HepG2 (cell line): ENCODE results near the gene NMT2. TPM values are rescaled to one million over a fixed set of nuclear protein-coding genes. Genes with fewer than 3 reads are reported as not detected.

Experiments
- AKAP8 ChIP-seq: sonication (generic); formaldehyde crosslinking; IDR thresholded peaks from 2 replicates; pipeline ENCODE4 v1.5.1; 2020; ENCODE audit warnings: mild to moderate bottlenecking, missing genetic modification reagents
- MEIS2 ChIP-seq: sonication (generic); formaldehyde crosslinking; IDR thresholded peaks from 2 replicates; pipeline ENCODE4 v1.9.0; 2021; ENCODE audit warnings: mild to moderate bottlenecking, missing genetic modification reagents
- SAFB2 ChIP-seq: sonication (generic); formaldehyde crosslinking; IDR thresholded peaks from 2 replicates; pipeline ENCODE4 v1.5.1; 2020; ENCODE audit warnings: missing genetic modification reagents, low read depth, mild to moderate bottlenecking, borderline replicate concordance
- SMAD9 ChIP-seq: sonication (generic); formaldehyde crosslinking; IDR thresholded peaks from 2 replicates; pipeline ENCODE4 v1.5.1; 2020; ENCODE audit warnings: mild to moderate bottlenecking, missing genetic modification reagents
- SP4 ChIP-seq: sonication (generic); formaldehyde crosslinking; IDR thresholded peaks from 2 replicates; pipeline ENCODE4 v1.8.1; 2023; ENCODE audit warnings: mild to moderate bottlenecking, missing genetic modification reagents
- TBX3 ChIP-seq: fragments of 450-650 bp; IDR thresholded peaks from 2 replicates; pipeline ENCODE4 v1.6.1; 2017; ENCODE audit warnings: antibody characterized with exemption, mild to moderate bottlenecking, inconsistent platforms, borderline replicate concordance
- ZFYVE20 ChIP-seq: sonication (generic); formaldehyde crosslinking; IDR thresholded peaks from 2 replicates; pipeline ENCODE4 v1.8.0; 2023; ENCODE audit warnings: low read depth, mild to moderate bottlenecking, moderate library complexity, missing genetic modification reagents, borderline replicate concordance
- ZNF180 ChIP-seq: sonication (generic); formaldehyde crosslinking; IDR thresholded peaks from 2 replicates; pipeline ENCODE4 v1.4.0; 2020; ENCODE audit warnings: low read depth, missing genetic modification reagents, borderline replicate concordance
- ZNF224 ChIP-seq: sonication (generic); formaldehyde crosslinking; IDR thresholded peaks from 2 replicates; pipeline ENCODE4 v1.5.0; 2020; ENCODE audit warnings: mild to moderate bottlenecking, missing genetic modification reagents
- ZNF44 ChIP-seq: sonication (generic); formaldehyde crosslinking; IDR thresholded peaks from 2 replicates; pipeline ENCODE4 v1.5.1; 2020; ENCODE audit warnings: mild to moderate bottlenecking, missing genetic modification reagents
- ZNF510 ChIP-seq: sonication (generic); formaldehyde crosslinking; IDR thresholded peaks from 2 replicates; pipeline ENCODE4 v1.4.0; 2020; ENCODE audit warnings: low read depth, mild to moderate bottlenecking, missing genetic modification reagents
- ZNF724P ChIP-seq: sonication (generic); formaldehyde crosslinking; IDR thresholded peaks from 2 replicates; pipeline ENCODE4 v1.8.0; 2022; ENCODE audit warnings: missing genetic modification reagents, borderline replicate concordance
- ZNF747 ChIP-seq: sonication (generic); formaldehyde crosslinking; IDR thresholded peaks from 2 replicates; pipeline ENCODE4 v1.8.1; 2023; ENCODE audit warnings: missing genetic modification reagents, mild to moderate bottlenecking, borderline replicate concordance
- polyA plus RNA-seq, 8 experiments: library from polyadenylated mRNA; depleted of rRNA in 3 of 8; stranded (reverse) in 7 of 8; unstranded in 1 of 8; fragments of >200 nt; fragmentation: Illumina TruSeq in 4 of 8; extraction: Trizol in 4 of 8; gene quantifications; 2 replicates each; pipeline versions ENCODE4 v1.2.1 to v1.2.3, GENCODE V29; 2011 to 2016; ENCODE audit warnings: low read depth in 4 of 8, missing spikeins in 1 of 8, mixed read lengths in 1 of 8; ENCODE audit not compliant: insufficient read depth in 1 of 8
- total RNA-seq, 5 experiments: library from RNA; depleted of rRNA; stranded (reverse); fragments of >200 nt; fragmentation: Illumina TruSeq; extraction: Trizol; gene quantifications; 2 replicates each; pipeline ENCODE4 v1.2.3, GENCODE V29; 2016; ENCODE audit warnings: low read depth in 1 of 5
- TF ChIP-seq, protein P1 (sequence below): sonication (generic); formaldehyde crosslinking; IDR thresholded peaks from 2 replicates; pipeline ENCODE4 v1.4.0; 2020; ENCODE audit warnings: mild to moderate bottlenecking, missing genetic modification reagents
- TF ChIP-seq, protein P2 (sequence below): sonication (generic); formaldehyde crosslinking; IDR thresholded peaks from 2 replicates; pipeline ENCODE4 v1.4.0; 2020; ENCODE audit warnings: mild to moderate bottlenecking, missing genetic modification reagents
- TF ChIP-seq, protein P3 (sequence below): sonication (generic); formaldehyde crosslinking; IDR thresholded peaks from 2 replicates; pipeline ENCODE4 v1.5.0; 2020; ENCODE audit warnings: mild to moderate bottlenecking, missing genetic modification reagents, borderline replicate concordance
- TF ChIP-seq, protein P4 (sequence below): sonication (generic); formaldehyde crosslinking; IDR thresholded peaks from 2 replicates; pipeline ENCODE4 v1.5.0; 2020; ENCODE audit warnings: mild to moderate bottlenecking, low read depth, missing genetic modification reagents, borderline replicate concordance

Gene NMT2
- total and polyA plus RNA-seq, 2 of the 13 experiments (the other 11 are each of a cell fraction or from before 2014, with no cell fraction given), result 10.1 to 23.8 TPM

DNA sequence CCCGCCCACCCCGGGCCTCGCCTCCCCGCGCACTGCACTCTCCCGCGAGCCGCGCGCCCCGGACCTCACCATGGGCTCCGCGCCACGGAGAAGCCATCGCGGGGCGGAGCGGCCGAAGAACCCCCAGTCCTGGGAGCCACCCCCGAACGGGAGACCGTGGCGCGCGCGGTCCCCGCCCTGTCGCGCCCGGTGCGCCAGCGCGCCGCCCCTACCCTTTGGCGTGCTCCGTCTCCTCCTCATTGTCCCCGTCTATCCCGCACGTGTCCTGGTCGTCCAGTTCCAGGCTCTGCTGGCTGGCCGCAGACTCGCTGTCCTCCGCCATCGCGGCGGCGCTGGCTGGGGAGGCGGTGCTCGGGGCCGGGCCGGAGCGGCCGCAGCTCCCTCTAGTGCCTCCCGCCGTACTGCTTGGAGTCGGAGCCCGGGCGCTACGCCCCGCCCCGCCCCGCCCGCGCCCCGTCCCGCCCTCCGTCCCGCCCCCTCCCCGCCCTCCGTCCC is at the start of gene NMT2 (continued):
- TF ChIP-seq, protein P1, sequence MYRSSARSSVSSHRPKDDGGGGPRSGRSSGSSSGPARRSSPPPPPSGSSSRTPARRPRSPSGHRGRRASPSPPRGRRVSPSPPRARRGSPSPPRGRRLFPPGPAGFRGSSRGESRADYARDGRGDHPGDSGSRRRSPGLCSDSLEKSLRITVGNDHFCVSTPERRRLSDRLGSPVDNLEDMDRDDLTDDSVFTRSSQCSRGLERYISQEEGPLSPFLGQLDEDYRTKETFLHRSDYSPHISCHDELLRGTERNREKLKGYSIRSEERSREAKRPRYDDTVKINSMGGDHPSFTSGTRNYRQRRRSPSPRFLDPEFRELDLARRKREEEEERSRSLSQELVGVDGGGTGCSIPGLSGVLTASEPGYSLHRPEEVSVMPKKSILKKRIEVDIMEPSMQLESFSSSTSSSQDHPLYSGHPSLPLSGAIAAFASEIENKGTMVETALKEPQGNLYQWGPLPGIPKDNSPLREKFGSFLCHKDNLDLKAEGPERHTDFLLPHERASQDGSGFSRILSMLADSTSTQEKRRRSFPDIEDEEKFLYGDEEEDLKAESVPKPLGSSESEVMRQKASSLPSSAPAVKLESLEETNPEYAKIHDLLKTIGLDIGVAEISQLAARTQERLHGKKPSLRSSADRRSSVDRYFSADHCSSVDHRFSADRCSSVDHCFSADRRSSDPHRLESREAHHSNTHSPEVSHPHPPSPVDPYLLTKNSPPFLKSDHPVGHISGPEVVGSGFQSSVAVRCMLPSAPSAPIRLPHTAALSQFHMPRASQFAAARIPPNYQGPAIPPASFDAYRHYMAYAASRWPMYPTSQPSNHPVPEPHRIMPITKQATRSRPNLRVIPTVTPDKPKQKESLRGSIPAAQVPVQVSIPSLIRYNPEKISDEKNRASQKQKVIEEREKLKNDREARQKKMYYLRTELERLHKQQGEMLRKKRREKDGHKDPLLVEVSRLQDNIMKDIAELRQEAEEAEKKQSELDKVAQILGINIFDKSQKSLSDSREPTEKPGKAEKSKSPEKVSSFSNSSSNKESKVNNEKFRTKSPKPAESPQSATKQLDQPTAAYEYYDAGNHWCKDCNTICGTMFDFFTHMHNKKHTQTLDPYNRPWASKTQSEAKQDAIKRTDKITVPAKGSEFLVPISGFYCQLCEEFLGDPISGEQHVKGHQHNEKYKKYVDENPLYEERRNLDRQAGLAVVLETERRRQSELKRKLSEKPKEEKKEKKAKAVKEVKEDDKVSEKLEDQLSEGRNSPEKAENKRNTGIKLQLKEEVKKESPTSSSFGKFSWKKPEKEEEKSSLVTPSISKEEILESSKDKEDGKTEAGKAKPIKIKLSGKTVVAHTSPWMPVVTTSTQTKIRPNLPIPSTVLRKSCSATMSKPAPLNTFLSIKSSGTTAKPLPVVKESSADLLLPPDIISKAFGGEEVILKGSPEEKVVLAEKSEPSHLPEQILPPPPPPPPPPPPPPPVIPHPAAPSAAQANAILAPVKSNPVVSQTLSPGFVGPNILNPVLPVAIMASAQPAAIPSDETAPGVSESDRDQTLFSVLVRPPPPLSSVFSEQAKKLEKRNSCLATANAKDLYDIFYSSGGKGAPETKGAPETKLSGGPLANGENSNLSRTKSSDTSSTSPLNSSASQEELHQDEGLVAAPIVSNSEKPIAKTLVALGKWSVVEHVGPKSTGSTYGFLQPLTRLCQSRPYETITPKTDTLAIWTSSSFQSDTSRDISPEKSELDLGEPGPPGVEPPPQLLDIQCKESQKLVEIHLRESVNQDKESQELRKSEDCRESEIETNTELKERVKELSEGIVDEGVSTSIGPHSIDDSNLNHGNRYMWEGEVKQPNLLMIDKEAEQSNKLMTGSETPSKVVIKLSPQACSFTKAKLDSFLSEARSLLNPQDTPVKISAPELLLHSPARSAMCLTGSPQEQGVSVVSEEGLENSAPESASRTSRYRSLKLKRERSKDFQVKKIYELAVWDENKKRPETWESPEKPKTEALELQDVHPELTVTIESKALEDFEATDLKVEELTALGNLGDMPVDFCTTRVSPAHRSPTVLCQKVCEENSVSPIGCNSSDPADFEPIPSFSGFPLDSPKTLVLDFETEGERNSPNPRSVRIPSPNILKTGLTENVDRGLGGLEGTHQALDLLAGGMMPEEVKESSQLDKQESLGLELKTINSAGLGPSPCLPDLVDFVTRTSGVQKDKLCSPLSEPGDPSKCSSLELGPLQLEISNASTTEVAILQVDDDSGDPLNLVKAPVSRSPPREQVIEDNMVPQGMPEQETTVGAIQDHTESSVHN (CRISPR knock-in tag), result no peak
- peak; percentile 87 for TF ChIP-seq ZNF724P (CRISPR knock-in tag)
- TF ChIP-seq TBX3, result no peak
- TF ChIP-seq ZNF180, result 0 out of 2 replicates have a peak, but pooled peaks have one; percentile 25
- TF ChIP-seq, protein P2, sequence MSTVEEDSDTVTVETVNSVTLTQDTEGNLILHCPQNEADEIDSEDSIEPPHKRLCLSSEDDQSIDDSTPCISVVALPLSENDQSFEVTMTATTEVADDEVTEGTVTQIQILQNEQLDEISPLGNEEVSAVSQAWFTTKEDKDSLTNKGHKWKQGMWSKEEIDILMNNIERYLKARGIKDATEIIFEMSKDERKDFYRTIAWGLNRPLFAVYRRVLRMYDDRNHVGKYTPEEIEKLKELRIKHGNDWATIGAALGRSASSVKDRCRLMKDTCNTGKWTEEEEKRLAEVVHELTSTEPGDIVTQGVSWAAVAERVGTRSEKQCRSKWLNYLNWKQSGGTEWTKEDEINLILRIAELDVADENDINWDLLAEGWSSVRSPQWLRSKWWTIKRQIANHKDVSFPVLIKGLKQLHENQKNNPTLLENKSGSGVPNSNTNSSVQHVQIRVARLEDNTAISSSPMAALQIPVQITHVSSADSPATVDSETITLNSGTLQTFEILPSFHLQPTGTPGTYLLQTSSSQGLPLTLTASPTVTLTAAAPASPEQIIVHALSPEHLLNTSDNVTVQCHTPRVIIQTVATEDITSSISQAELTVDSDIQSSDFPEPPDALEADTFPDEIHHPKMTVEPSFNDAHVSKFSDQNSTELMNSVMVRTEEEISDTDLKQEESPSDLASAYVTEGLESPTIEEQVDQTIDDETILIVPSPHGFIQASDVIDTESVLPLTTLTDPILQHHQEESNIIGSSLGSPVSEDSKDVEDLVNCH (CRISPR knock-in tag), result no peak
- TF ChIP-seq SP4, result peak; percentile 91
- TF ChIP-seq ZNF747, result no peak
- TF ChIP-seq, protein P3, sequence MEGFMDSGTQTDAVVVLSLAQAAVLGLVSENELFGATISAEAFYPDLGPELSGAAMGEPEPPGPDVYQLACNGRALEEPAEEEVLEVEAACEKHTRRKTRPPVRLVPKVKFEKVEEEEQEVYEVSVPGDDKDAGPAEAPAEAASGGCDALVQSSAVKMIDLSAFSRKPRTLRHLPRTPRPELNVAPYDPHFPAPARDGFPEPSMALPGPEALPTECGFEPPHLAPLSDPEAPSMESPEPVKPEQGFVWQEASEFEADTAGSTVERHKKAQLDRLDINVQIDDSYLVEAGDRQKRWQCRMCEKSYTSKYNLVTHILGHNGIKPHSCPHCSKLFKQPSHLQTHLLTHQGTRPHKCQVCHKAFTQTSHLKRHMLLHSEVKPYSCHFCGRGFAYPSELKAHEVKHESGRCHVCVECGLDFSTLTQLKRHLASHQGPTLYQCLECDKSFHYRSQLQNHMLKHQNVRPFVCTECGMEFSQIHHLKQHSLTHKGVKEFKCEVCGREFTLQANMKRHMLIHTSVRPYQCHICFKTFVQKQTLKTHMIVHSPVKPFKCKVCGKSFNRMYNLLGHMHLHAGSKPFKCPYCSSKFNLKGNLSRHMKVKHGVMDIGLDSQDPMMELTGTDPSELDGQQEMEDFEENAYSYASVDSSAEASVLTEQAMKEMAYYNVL (CRISPR knock-in tag), result no peak
- 0 out of 2 replicates have a peak, but pooled peaks have one; percentile 51 for TF ChIP-seq ZFYVE20 (CRISPR knock-in tag)
- TF ChIP-seq SAFB2, result no peak
- TF ChIP-seq AKAP8 (CRISPR knock-in tag), result no peak
- no peak for TF ChIP-seq ZNF510 (CRISPR knock-in tag)
- no peak for TF ChIP-seq ZNF224 (CRISPR knock-in tag)
- TF ChIP-seq, protein P4, sequence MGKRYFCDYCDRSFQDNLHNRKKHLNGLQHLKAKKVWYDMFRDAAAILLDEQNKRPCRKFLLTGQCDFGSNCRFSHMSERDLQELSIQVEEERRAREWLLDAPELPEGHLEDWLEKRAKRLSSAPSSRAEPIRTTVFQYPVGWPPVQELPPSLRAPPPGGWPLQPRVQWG (CRISPR knock-in tag), result no peak
- peak; percentile 63; the same call in 1 of the 2 replicates for TF ChIP-seq MEIS2
- TF ChIP-seq SMAD9 (CRISPR knock-in tag), result no peak
- TF ChIP-seq ZNF44, result no peak
